SKM-1 (cell line): ENCODE data around the gene FRMD1.

ENCODE experiments used
- DNase-seq: peaks from one replicate; lab custom pipeline; 2025; ENCODE audit not compliant: unreplicated experiment; lab: John Stamatoyannopoulos, UW

Gene FRMD1

DNA sequence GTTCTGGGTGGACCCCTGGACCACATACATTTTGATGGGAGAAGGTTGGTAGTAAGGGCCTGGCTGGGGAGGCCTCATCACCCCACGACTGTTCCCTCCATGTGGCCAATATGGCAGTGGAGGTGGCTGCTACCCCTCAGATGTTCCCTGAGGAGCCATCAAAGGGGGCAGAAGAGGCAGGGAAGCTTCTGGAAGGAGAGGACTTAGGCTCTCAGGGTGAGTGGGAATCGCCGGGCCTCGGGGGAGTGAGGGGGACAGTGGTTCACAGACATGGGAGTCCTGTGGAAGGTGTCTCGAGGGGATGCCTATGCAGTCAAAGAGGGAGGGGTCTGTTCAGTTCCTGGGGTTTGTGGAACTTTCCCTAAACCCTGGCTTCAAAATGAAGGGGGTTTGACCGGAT is 32.9 kb upstream of the FRMD1 start:
- no peak for DNase-seq

GRCh38 chr6:168110437-168110836 is 31.4 kb upstream of the FRMD1 start:
- no peak for DNase-seq

DNA sequence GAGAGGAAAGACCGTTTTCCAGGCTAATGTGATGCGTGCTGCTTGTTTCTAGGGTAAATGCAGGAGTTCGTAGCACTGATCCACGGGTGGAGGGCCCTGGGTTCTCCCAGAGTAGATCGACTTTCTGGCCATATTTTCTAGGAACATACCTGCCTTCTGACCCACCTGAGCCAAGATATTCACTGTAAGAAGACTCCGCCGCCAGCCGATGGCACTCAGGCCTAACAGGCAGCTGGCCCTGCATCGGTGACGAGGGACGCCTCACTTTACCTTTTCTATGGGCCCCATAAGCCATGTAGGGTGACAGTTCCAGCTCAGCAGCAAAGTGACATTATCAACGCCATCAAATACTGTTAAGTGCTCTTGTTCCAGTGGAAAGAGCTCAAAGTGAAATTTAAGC is 30.2 kb upstream of the FRMD1 start:
- no peak for DNase-seq

DNA sequence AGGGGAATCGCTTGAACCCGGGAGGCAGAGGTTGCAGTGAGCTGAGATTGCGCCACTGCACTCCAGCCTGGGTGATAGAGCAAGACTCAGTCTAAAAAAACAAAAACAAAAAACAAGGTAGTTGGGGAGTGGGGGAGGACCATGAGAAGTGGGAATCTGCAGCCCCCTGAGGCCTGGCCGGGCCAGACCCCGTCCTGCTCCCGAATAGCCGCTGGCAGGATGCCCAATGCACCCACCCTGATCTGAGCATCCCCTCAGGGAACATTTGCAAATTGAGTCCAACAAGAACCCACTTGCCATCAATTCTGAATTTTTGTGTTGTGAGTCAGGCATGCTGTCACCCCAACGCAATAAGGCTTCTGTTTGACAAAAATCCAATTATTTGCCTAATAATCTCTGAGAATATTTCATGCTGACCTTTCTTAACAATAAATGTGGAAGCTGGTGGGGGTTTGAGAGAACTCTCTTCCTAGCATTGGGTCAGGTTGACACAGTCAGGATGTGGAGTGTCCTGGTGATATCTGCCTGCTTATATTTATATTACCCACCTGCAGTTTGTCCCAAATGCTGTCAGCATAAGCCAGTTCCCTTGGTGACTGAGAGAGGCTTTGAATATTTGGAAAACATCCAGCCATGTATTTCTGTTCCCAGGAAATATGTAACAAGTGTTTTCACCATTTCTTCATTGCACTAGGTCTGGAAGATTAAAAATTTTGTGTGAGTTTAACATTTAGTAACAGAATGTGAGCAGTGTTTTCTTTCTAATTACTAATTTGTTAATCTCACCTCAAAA is 28.4 kb upstream of the FRMD1 start:
- no peak for DNase-seq

DNA sequence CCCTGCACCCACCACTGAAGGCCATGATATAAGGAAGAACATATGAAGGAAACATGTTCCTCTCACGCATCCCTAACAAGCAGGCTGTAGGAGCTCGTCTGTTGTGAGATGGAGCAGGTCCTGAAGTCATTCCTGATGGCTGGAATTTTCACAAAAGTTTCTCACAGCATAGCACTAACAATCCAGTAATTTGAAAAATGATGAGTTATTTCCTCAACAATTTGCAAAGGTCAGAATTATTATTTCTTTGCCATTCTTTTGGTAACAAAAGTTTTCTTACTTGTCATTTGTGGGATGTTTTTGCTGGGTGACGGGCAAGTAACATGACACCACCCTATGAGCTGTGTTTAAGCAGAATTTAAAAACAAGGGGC is 27.6 kb upstream of the FRMD1 start:
- DNase-seq, result no peak

- DNase-seq, result no peak
Observed at GRCh38 chr6:168105813-168106632, 27.0 kb upstream of the FRMD1 start.

DNA sequence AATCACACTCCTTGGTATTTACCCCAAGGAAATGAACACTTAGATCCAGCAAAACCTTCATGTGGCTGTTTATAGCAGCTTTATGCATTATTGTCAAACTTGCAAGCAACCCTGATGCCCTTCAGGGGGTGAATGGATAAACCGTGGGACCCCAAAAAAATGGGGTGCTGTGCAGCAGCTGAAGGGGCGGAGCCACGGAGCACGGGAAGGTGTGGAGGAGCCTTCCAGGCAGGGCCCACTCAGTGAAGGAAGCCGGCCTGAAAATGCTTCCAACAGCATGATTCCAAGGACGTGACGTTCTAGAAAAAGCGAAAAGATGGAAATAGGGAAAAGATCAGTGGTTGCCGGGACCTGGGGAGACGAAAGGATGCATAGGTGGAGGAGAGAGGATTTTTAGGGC is 25.6 kb upstream of the FRMD1 start:
- no peak for DNase-seq

DNA sequence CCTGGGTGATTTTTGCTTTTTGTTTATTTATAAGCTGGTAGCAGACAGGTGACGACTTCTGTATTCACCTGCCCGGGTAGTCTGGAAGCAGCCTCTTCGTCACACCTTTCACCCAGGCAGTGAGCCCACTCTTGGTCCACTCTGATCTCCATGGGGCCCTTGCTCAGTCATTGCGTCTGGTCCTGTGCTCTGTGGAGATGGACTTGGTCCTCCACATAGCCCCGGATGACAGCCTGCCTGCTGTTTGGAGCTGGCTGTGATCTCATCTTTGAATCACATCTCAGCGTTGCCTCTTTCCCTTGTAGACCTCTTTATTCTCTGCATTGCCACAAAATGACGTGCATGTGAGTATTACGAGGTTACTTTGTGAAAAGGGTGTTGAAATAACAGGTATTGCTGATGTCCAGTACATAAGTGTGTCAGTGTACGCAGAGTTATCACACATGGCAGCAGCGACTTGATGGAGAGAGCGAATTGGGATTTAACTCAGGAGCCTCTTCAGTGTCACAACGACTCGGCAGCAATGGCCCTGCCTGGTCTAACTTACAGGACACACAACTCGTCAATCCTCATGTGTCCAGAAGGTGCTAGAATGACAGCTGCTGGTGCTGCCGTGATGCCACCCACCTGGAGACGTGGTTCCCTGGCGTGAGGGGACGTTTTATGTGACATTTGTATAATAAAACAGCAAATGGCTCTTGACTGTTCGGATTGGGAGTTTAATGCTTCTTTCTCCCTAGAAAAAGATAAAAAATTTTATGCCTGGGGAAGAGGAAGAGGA is 24.2 kb upstream of the FRMD1 start:
- no peak for DNase-seq

DNA sequence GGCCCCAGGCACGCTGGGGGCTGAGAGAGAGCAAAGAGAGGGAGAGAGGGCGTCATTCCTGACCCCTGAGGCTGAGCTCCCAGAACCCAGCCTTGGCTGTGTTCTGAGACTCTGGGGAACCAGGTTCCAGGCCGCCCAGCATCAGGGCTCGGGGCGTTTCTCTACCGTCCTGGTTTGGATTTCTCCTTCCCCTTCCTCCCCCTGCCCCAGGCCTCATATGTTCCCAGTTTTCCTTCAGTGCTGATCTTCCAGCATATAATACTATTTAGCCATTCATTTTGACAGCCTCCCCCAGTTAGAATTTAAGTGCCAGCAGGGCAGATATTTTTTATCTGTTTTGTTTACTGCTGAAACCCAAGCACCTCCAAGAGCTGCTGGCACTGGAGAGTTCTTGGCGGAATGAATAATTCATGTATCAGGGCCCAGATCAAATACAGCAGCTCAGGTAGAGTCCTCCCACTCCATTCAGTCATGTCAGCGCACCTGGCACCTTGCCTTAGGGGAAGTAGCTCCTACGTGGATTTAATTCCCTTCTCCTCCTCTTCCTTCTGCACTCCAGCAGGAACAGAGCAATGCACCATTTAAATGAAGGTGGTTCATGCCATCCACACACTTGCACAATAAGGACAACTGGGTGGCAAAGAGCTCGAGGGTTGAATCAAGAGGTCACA is 23.4 kb upstream of the FRMD1 start:
- DNase-seq, result no peak

DNA sequence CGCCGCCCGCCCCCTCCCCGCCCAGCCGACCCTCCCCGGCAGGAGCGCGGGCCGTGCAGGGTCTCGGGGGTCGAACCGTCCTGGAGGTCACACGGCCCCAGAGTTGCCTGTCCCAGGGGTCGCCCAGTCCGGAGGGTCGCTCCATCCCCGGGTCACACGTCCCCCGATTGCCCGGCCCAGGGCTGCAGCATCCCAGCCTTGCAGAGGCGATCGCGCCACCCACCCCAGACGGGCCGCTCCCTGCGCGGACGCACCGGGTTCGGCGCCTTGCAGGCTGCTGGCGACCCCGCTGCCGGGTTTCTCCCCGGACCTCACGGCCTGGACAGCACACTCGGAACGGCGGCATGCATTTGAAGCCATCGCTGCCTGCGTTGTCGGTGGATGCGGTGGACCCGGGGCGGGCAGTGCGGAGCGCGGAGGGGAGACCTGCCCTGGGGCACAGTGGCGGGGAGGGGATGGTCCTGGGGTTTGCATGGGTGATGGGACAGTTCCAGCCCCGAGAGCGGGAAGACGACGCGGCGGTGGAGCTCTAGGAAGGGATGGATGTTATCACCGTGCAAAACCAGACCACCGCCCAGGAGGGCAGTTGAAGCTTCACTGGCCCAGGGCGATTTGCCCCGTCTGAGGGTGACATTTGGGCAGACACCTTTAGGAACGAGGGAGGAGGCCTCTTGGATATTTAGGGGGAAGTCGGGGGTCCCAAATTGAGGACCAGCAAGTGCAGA is 22.7 kb upstream of the FRMD1 start:
- DNase-seq, result no peak

DNA sequence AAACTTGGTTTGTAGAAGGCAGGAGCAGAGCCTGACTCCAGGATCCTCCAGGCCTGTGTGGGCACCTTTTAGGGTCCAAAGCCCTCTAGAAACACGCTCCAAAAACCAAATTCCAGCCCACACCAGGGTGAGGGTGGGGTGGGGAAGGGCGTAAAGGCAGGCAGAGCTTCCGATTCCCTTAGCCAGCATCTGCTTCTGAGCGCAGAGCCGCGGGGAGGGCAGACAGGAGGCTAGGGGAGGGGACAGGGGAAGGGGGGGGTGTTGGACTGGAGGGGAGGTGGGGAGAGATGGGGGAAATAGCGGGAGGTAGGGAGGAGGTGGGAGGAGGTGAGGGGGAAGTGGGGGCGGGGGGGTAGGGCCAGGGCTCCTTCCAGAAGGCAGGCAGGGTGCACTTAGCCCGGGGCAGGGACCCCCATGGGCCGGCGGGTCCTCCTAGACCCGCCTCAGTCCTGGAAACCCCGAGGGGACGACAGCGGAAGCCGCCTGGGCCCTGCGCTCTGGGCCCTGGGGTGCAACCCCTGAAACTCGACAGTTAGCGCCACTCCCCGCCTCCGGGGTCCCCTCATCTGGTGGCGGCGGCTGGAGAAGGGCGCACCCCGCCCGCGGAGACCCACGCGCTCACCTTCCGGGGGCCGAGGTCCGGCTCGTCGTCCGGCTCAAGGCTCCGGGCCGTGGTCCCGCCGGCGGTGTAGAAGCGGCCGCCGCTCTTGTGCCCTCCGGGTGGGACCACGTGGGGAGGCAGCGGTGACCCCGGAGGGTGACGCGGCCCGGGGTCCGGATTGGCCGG is 22.0 kb upstream of the FRMD1 start:
- DNase-seq, result no peak

- no peak for DNase-seq
Observed at GRCh38 chr6:168100011-168100802, 21.2 kb upstream of the FRMD1 start.

GRCh38 chr6:168099201-168100010 is 20.4 kb upstream of the FRMD1 start:
- DNase-seq, result no peak

- DNase-seq, result no peak
Observed at GRCh38 chr6:168098431-168098861, 19.4 kb upstream of the FRMD1 start.

DNA sequence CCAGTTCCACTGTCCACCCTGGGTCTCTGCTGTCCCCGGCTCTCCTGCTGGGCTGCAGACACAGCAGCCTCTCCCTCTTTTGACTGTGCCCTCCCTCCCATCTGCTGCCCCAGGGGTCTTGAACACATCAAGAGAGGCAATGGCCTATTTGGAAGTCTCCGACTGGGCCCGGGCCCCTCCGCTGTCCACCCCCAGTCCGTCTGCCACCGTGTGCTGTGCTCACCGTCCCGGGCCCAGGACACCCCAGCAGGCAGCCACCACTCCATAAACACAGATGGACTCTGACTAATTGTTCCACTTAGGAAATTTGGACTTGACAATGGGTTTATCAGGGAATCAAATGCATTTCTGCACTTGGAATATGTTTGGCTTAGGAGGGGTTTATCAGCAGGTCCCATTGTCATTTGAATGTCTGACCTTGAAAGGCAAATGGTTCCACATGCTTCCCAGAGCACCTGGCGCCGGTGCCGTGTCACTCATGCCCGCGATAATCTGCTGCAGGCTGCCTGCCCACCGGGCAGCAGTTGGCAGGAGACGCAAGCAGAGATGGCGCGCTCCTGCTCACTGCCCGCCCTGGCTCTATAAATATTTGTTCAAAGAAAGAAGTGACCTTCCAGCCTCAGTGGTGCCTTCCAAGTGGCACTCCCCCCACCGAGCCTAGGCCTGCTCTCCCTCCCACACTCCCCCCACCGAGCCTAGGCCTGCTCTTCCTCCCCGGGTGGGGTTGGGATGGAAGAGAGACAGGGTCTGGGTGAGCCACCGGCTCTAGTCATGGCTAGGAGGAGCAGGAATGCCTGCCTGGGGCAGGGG is 18.8 kb upstream of the FRMD1 start:
- no peak for DNase-seq

GRCh38 chr6:168097221-168097620 is 18.2 kb upstream of the FRMD1 start:
- no peak for DNase-seq

DNA sequence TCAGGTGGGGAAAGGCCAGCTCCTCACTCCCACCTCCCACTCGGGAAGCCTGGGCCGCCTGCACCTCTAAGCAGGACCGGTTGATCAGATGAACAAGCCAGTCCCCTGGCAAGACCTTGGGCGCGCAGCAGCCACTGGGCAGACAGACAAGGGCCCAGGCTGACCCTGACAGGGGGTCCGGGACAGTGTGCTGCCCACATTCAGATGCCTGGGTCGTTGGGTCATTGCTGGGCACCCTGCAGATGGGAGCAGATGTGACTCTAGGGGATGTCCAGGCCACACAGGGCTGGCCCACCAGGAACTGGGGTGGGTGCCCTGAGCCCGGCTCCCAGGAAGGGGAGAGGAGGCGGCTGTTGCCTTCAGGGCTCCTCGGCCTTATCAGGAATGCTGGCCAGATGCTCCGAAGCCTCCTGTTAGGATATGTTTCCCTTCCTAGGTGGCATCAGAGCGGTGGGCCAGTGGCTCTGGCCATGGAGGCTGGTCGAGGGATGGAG is 17.3 kb upstream of the FRMD1 start:
- DNase-seq, result no peak
